HG02763 (cell line): Measurements from ENCODE around the gene CSF1R.
"Not testable (repeated sequence)": the region's sequence is repeated elsewhere in the genome, so short reads cannot be mapped to it uniquely, and the experiment has no call there.

Experiments
- ATAC-seq: cut with Tn5 transposase; IDR thresholded peaks from one replicate; pipeline ENCODE4 v1.9.1; 2021; ENCODE audit warnings: mild to moderate bottlenecking, moderate library complexity; ENCODE audit not compliant: unreplicated experiment

The CSF1R gene

DNA sequence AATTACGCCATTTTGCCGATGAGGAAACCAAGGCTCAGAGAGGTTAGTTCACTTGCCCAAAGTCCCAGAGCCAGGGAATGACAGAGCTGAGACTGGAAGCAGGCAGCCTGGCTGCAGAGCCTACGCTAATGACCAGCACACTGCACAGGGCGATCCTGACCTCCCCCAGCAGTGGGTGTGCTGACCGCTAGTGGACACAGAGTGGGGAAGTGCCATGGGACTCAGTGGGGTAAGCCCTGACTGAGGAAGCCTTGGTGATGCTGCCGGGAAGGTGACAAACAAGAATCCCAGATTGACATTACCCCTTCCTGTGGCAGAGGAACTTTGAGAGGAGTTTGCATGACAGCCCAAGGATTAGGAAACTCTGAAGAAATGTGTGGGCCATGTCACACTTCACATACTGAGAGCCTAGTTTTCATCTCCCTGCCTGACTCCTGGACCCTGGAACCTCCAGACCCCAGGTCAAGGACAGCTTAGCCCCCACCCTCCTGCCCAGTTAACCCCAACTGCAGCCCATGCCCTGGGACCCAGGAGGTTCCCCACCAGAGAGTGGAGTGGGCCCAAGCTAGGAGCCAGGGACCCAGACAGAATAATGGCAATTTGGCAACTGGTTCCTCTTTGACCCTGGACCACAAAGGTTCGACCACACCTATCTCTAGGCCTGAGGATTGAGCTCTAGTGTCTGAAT lies 19.7 kb upstream of the CSF1R start:
- no peak for ATAC-seq

- ATAC-seq, result no peak
Measured at GRCh38 chr5:150104550-150104870, 18.2 kb upstream of the CSF1R start.

- ATAC-seq, result no peak
Measured at GRCh38 chr5:150103678-150104549, 17.6 kb upstream of the CSF1R start.

DNA sequence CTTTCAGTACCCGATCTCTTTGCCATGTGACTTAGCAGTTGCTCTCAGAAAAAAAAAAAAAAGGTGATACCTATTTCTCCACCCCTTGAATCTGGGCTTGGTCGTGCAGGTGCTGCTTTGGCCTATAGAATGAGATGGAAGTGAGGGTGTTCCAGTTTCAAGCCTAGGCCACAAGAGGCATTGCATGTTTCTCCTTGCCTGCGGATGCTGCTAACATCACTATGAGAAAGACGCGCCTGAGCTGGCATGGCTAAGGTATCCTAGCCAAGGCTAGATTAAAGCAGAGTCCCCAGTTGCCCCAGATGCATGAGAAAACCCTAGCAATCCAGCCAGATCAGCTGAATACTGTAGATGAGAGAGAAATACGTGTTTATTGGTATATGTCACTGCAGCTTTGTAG lies 14.7 kb upstream of the CSF1R start:
- no peak for ATAC-seq

GRCh38 chr5:150097152-150097551 lies 10.8 kb upstream of the CSF1R start:
- ATAC-seq, result no peak

DNA sequence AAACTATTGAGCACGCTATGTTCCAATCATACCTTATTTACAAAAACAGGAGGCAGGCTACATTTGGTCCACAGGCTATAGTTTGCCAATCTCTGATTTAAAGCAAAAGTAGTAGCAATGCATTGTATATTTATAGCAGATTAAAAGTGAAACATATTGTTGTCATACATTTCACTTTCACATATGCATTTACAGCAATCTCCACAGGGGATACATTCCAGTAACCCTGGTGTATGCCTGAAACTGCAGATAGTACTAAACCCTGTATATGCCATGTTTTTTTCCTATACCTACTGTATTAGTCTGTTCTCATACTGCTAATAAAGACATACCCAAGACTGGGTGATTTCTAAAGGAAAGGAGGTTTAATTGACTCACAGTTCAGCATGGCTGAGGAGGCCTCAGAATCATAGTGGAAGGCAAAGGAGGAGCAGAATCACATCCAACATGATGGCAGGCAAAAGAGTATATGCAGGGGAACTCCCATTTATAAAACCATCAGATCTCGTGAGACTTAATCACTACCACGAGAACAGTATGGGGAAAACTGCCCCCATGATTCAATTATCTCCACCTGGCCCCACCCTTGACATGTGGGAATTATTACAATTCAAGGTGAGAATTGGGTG lies 5.9 kb upstream of the CSF1R start:
- ATAC-seq, result no peak

DNA sequence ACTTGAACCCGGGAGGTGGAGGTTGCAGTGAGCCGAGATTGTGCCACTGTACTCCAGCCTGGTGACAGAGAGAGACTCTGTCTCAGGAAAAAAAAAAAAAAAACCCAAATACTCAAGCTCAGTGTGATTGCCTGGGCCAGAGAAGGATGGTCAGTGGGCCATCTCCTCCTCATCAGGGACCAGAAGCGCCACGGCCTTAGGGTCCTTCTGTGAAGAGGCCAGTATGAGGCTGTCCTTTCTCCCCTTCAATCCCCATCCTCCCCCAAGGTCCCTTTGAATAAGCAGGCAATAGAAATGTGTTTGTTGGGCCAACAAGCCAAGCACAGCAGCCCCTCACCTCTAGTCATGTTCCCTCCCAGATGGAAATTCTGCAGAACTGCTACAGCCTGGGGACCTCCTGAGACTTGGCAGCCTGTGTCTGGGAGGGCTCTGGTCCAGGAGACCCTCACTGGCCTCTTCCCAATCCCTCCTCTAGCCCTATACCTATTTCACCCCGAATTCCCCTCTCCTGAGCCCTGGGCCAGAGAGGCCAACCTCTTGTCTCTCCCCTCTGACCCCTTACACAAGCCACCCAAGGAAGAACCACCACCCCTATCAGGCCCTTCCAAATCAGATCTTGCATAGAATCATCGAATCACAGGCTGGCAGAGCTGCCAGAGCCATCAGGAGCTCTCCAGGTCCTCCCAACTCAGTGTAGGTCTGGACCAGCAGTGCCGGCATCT lies 1.0 kb downstream of the CSF1R start:
- no peak for ATAC-seq

DNA sequence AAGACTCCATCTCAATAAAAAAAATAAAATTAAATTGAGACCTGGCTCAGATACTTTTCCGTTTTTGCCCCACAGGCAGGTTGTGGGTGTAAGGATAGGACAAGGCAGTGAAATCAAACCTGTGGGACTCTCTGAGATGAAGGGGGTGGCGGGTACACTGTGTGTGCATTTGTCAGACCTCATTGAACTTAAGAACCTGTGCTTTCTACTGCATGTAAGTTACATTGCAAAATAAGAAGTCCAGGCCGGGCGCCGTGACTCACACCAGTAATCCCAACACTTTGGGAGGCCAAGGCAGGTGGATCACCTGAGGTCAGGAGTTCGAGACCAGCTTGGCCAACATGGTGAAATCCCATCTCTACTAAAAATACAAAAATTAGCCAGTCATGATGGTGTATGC lies 1.6 kb downstream of the CSF1R start:
- ATAC-seq, result not testable (repeated sequence)

DNA sequence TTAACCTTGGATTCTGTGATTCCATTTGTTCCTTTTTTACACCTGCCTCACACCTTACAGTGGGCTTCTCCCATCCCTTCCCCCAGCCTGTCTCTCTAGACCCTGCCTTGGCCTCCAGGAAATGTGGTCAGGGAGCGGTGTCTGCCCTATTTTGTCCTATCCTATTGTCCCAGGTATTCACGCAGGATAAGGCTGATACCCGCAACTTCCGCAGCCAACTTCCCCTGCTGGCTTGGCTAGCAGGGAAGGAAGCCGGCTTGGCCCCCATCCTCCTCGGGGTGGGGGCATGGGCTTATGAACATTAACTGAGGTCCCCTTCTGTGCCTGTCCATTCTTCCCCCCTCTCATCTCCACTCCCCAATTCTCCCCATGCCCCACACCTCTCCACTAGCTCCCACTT lies 3.5 kb downstream of the CSF1R start:
- no peak for ATAC-seq

DNA sequence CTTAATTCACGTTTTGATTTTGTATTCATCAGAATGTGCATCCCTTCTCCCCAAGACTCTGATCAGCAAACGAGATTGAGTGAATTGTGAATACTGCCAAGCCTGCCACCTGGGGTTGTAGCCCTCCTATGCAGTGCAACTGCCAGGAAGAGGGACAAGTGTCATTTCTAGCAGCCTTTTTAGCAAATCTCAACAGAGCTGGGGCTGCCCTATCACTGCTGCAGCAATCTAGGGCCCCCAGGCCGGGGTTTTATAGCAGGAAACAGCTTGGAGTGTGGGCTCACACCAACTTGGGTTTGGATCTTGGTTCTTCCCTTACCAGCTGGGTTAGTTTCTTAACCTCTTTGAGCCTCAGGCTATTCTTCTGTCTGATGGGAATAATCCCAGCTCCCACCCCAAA lies 4.0 kb downstream of the CSF1R start:
- ATAC-seq, result no peak

- ATAC-seq, result peak; percentile 72
Measured at GRCh38 chr5:150081541-150082283, 4.6 kb downstream of the CSF1R start.

DNA sequence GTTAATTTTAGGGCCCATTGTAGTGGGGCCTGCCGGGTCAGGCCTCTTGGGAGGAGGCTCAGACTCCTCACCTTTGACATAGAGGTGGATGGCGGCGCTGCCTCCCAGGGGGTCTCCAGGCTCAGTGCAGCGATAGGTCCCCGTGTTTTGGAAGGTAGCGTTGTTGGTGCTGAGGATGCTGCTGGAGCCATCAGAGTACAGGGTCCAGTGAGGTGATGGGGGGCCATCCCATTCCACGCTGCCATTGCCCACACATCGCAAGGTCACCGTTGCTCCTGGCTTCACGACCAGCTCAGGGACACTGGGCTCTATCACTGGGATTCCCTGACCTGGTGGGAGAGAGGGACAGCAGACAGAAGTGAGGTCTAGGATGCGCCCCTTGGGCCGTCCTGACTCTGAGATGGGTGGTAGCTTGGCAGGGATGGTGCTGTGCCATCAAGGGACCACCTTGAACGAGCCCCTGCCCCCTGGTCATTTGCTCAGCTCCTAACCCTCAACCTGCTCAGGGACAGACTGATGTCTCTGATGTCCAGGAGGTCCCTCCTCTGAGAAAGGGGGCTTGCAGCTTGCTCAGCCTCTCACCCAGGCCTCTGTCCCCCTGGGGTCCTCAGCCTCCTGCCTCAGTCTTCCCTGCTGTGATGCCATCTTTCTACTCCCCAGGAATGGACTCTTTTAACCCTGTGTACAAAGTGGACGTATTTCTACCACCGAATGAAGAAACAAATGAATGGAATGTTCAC lies 5.5 kb downstream of the CSF1R start:
- no peak for ATAC-seq

DNA sequence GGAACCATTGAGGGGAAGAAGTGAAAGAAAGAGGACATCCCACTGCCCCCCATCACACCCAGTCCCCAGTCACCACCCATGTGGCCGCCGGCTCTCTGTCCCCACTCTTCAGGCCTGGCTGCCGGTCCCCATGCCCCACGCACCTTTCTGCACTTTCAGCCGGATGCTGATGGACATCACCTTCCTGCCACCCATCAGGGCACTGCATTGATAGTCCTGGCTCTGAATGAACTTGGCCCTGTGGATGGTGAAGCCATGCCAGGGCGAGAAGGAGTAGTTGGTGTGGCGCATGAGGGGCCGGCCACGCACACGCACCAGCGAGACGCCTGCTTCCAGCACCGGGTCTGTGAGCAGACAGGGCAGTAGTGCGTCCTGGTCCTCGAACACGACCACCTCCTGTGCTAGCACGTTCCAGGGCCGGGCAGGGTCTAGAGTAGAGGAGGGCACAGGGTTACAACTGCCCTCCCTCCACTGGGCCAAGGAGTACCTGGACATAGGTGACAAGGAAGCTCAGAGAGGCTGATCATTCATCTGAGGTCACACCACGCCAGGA lies 6.4 kb downstream of the CSF1R start:
- ATAC-seq, result no peak

- no peak for ATAC-seq
Measured at GRCh38 chr5:150078802-150079689, 7.3 kb downstream of the CSF1R start.

- no peak for ATAC-seq
Measured at GRCh38 chr5:150077996-150078801, 8.2 kb downstream of the CSF1R start.

- no peak for ATAC-seq
Measured at GRCh38 chr5:150077060-150077459, 9.3 kb downstream of the CSF1R start.

- no peak for ATAC-seq
Measured at GRCh38 chr5:150075806-150076205, 10.5 kb downstream of the CSF1R start.

DNA sequence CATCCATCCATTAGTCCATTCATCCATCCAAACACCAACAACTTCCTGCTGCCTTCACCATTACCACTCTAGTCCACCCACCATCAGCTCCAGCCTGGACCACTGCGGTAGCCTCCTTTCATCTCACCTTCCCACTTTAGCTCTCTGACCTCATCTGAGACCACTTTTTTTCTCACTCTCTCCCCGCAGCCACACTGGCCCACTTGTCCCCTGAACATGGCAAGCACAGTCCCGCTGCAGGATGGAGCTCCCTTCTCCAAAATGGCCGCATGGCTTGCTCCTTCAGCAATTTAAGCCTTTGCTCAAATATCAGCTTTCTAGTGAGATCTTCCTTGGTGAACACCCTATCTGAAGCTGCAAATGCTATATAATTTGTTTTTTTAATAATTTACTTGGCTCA lies 11.1 kb downstream of the CSF1R start:
- ATAC-seq, result no peak
